SK-N-SH (cell line): ENCODE measurements around the gene OR51A2. TPM values are rescaled to one million over a fixed set of nuclear protein-coding genes. Genes with fewer than 3 reads are reported as not detected.

ENCODE experiments used
- CTCF ChIA-PET: fragments of 300-600, 350-600 bp; formaldehyde crosslinking; extraction: SDS; loops from one replicate; lab custom pipeline; 2021; lab: Yijun Ruan, JAX
- POLR2A ChIA-PET: fragments of 350-600 bp; sonication (Branson Sonifier 250); formaldehyde crosslinking; extraction: SDS; loops from one replicate; lab custom pipeline; 2020; ENCODE audit warnings: antibody characterized with exemption, inconsistent platforms; lab: Yijun Ruan, JAX
- DNase-seq: peaks from one replicate; pipeline ENCODE4 v3.0.0; 2012
- H2AFZ ChIP-seq: fragments of 200-600 bp; sonication (generic); 2 replicates; pipeline ENCODE4 v1.8.1; 2016; ENCODE audit warnings: antibody characterized with exemption, mild to moderate bottlenecking, low read depth
- H3F3A ChIP-seq: fragments of 200-600 bp; sonication (generic); replicated peaks from 2 replicates; pipeline ENCODE3; 2016; ENCODE audit warnings: antibody characterized with exemption, mild to moderate bottlenecking; ENCODE audit not compliant: insufficient read depth
- H3K27ac ChIP-seq, 2 experiments: fragments of 200-500 bp in 1 of 2; fragments of 200-600 bp in 1 of 2; sonication (Bioruptor generic) in 1 of 2; sonication (generic), shearing (Covaris generic) in 1 of 2; 2 replicates each; pipeline versions ENCODE4 v1.5.1 to v1.6.1; 2014 to 2016; ENCODE audit warnings: low read depth in 2 of 2, inconsistent platforms in 1 of 2, low read length in 1 of 2, mild to moderate bottlenecking in 1 of 2, mixed read lengths in 1 of 2
- H3K27me3 ChIP-seq: fragments of 200-600 bp; sonication (generic), shearing (Covaris generic); 2 replicates; pipeline ENCODE4 v1.6.1; 2016; ENCODE audit warnings: mixed run types; ENCODE audit not compliant: insufficient read depth
- H3K36me3 ChIP-seq, 2 experiments: fragments of 200-500 bp in 1 of 2; fragments of 200-600 bp in 1 of 2; sonication (Bioruptor generic) in 1 of 2; sonication (generic) in 1 of 2; replicated peaks in 1 of 2; 2 replicates each; pipeline versions ENCODE3 to v1.5.1; 2014 to 2016; ENCODE audit warnings: low read length in 1 of 2, mild to moderate bottlenecking in 1 of 2; ENCODE audit not compliant: insufficient read depth in 2 of 2, control insufficient read depth in 1 of 2
- H3K4me1 ChIP-seq, 2 experiments: fragments of 200-500 bp in 1 of 2; fragments of 200-600 bp in 1 of 2; sonication (Bioruptor generic) in 1 of 2; sonication (generic), shearing (Covaris generic) in 1 of 2; 2 replicates each; pipeline versions ENCODE4 v1.5.1 to v1.6.1; 2014 to 2016; ENCODE audit warnings: low read depth in 1 of 2, low read length in 1 of 2, mixed run types in 1 of 2; ENCODE audit not compliant: insufficient read depth in 2 of 2, control insufficient read depth in 1 of 2
- H3K4me2 ChIP-seq: fragments of 200-600 bp; sonication (generic), shearing (Covaris generic); 2 replicates; pipeline ENCODE4 v1.6.1; 2017; ENCODE audit warnings: mixed run types
- H3K4me3 ChIP-seq, 2 experiments: fragments of 200-500 bp in 1 of 2; fragments of 200-600 bp in 1 of 2; sonication (Bioruptor generic) in 1 of 2; sonication (generic), shearing (Covaris generic) in 1 of 2; 2 replicates each; pipeline versions ENCODE4 v1.5.1 to v1.8.1; 2014 to 2016; ENCODE audit warnings: low read depth in 2 of 2, inconsistent platforms in 1 of 2, low read length in 1 of 2, mild to moderate bottlenecking in 1 of 2, mixed read lengths in 1 of 2, moderate library complexity in 1 of 2
- H3K79me2 ChIP-seq: fragments of 200-600 bp; sonication (generic); 2 replicates; pipeline ENCODE4 v1.8.1; 2017; ENCODE audit warnings: mild to moderate bottlenecking; ENCODE audit not compliant: insufficient read depth
- H3K9ac ChIP-seq: fragments of 200-600 bp; sonication (generic); 2 replicates; pipeline ENCODE4 v1.6.1; 2017; ENCODE audit warnings: mixed run types
- H3K9me2 ChIP-seq: fragments of 200-600 bp; sonication (generic); 2 replicates; pipeline ENCODE4 v1.6.1; 2017; ENCODE audit warnings: mixed run types
- H3K9me3 ChIP-seq: fragments of 200-600 bp; sonication (generic); 2 replicates; pipeline ENCODE4 v1.6.1; 2017; ENCODE audit warnings: mixed run types, mild to moderate bottlenecking, moderate library complexity
- H4K20me1 ChIP-seq: fragments of 200-600 bp; sonication (generic); 2 replicates; pipeline ENCODE4 v1.6.1; 2017; ENCODE audit warnings: mild to moderate bottlenecking, mixed run types; ENCODE audit not compliant: insufficient read depth
- CHD2 ChIP-seq: fragments of 150-350 bp; IDR thresholded peaks from 2 replicates; pipeline ENCODE4 v1.6.1; 2018; ENCODE audit warnings: low read length; ENCODE audit not compliant: partially characterized antibody
- CTCF ChIP-seq: fragments of 200-600 bp; sonication (generic); IDR thresholded peaks from 2 replicates; pipeline ENCODE4 v1.6.1; 2017; ENCODE audit warnings: antibody characterized with exemption, mild to moderate bottlenecking, moderate library complexity
- ELF1 ChIP-seq: IDR thresholded peaks from 2 replicates; pipeline ENCODE4 v1.4.0; 2012
- EP300 ChIP-seq, 2 experiments: IDR thresholded peaks; 2 replicates each; pipeline versions ENCODE4 v1.4.0 to v1.6.1; 2012; ENCODE audit warnings: borderline replicate concordance in 1 of 2, low read depth in 1 of 2, low read length in 1 of 2
- FOSL2 ChIP-seq: IDR thresholded peaks from 2 replicates; pipeline ENCODE4 v1.4.0; 2012; ENCODE audit warnings: low read depth, mild to moderate bottlenecking, moderate library complexity, borderline replicate concordance
- FOXM1 ChIP-seq: IDR thresholded peaks from 2 replicates; pipeline ENCODE4 v1.4.0; 2012; ENCODE audit warnings: low read depth, mild to moderate bottlenecking
- GABPA ChIP-seq: IDR thresholded peaks from 2 replicates; pipeline ENCODE4 v1.4.0; 2012; ENCODE audit warnings: low read depth, mild to moderate bottlenecking
- GATA2 ChIP-seq: sonication (generic); formaldehyde crosslinking; IDR thresholded peaks from 2 replicates; pipeline ENCODE4 v1.5.0; 2020; ENCODE audit warnings: mild to moderate bottlenecking, missing genetic modification reagents
- IRF3 ChIP-seq: fragments of 150-350 bp; IDR thresholded peaks from 2 replicates; pipeline ENCODE4 v1.6.1; 2016; ENCODE audit warnings: mild to moderate bottlenecking, low read depth, low read length
- JUND ChIP-seq: IDR thresholded peaks from 2 replicates; pipeline ENCODE4 v1.4.0; 2012
- MAX ChIP-seq: IDR thresholded peaks from 2 replicates; pipeline ENCODE4 v1.4.0; 2012; ENCODE audit warnings: low read depth
- MEF2A ChIP-seq: IDR thresholded peaks from 2 replicates; pipeline ENCODE4 v1.4.0; 2012; ENCODE audit warnings: low read depth, borderline replicate concordance
- NFIC ChIP-seq: IDR thresholded peaks from 2 replicates; pipeline ENCODE4 v1.4.0; 2012; ENCODE audit warnings: borderline replicate concordance
- POLR2AphosphoS5 ChIP-seq: IDR thresholded peaks from 2 replicates; pipeline ENCODE4 v1.6.1; 2012; ENCODE audit warnings: low read depth, low read length
- RFX5 ChIP-seq: IDR thresholded peaks from 2 replicates; pipeline ENCODE4 v1.6.1; 2012; ENCODE audit warnings: mild to moderate bottlenecking, improper control_type of control experiment, low read length
- RXRA ChIP-seq: IDR thresholded peaks from 2 replicates; pipeline ENCODE4 v1.4.0; 2012; ENCODE audit warnings: low read depth, mild to moderate bottlenecking, borderline replicate concordance
- TEAD4 ChIP-seq: IDR thresholded peaks from 2 replicates; pipeline ENCODE4 v1.4.0; 2012; ENCODE audit warnings: mild to moderate bottlenecking, borderline replicate concordance; ENCODE audit not compliant: insufficient read depth
- ZBTB33 ChIP-seq: IDR thresholded peaks from 2 replicates; pipeline ENCODE4 v1.4.0; 2012; ENCODE audit warnings: low read depth, borderline replicate concordance
- WGBS: methylation state at CpG from one replicate; pipeline ENCODE4 v1.1.6; 2017; ENCODE audit warnings: low lambda C conversion rate; 5-methylcytosine and 5-hydroxymethylcytosine counted together
- polyA plus RNA-seq, 3 experiments: library from polyadenylated mRNA; depleted of rRNA; stranded (reverse); fragments of >200 nt; gene quantifications; 2 replicates each; pipeline ENCODE4 v1.2.3, GENCODE V29; 2012
- TF ChIP-seq, protein P1 (sequence below): IDR thresholded peaks from 2 replicates; pipeline ENCODE4; 2012
- TF ChIP-seq, protein P2 (sequence below): IDR thresholded peaks from 2 replicates; pipeline ENCODE4 v1.4.0; 2012; ENCODE audit warnings: low read depth, borderline replicate concordance
- TF ChIP-seq, protein P3 (sequence below): fragments of 150-350 bp; IDR thresholded peaks from 2 replicates; pipeline ENCODE4 v1.6.1; 2017; ENCODE audit warnings: antibody characterized with exemption, low read length, low read depth, borderline replicate concordance

Gene OR51A2
- polyA plus RNA-seq, 1 of the 3 experiments (the other 2 are of a cell fraction): not detected

DNA sequence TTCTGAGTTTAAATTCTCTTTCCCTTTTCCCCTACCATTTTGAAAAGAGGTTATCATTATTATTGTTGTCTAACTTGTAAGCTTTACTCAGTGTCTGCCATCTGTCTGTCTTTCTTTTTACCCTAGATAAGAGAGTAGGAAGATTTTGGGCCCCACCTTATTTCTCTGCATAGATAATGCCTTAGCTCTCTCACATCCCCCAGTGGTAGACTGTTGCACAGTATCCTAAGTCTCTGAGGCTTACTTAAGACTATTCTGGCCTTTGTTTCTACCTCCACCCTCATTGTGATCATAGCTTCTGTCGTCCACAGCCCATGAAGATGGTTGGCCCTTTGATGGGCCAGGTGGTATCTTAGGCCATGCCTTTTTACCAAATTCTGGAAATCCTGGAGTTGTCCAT is 35.5 kb upstream of the OR51A2 start (continued):
- TF ChIP-seq CTCF (no peak; the same call in 1 of the 2 replicates), ELF1 (no peak), FOXM1 (no peak)

- Histone ChIP-seq H3K9me3 (no peaks in the 10 kb centered on the region), H4K20me1 (no peaks in the 10 kb centered on the region), H3F3A (no peaks in the 10 kb centered on the region), H3K27me3 (no peaks in the 10 kb centered on the region; the same call in 1 of the 2 replicates), H3K4me1 (no peaks in the 10 kb centered on the region), H3K36me3 (no peaks in the 10 kb centered on the region), H3K9ac (no peak overlapping the region), H3K4me2 (no peak overlapping the region), H3K79me2 (no peaks in the 10 kb centered on the region), H3K27ac (no peak overlapping the region), H3K4me3 (no peak overlapping the region), H2AFZ (no peak overlapping the region), H3K9me2 (no peaks in the 10 kb centered on the region)
- WGBS: 0% methylated on average over 6 of the region's 6 CpGs
- ChIA-PET POLR2A (no interaction called here), CTCF (no interaction called here)
- no peak for DNase-seq
- TF ChIP-seq GABPA (no peak), JUND (no peak), POLR2AphosphoS5 (no peak), IRF3 (no peak), FOXM1 (no peak), TEAD4 (no peak), NFIC (no peak), CHD2 (no peak), MAX (no peak), GATA2 (no peak), FOSL2 (no peak), RFX5 (no peak), EP300 (IDR thresholded peaks at IDR 0.05; ENCODE audit: borderline replicate concordance in 1 of 2, low read depth in 1 of 2, low read length in 1 of 2) (no peak), ZBTB33 (no peak), RXRA (no peak), MEF2A (no peak)
- TF ChIP-seq, protein P1, sequence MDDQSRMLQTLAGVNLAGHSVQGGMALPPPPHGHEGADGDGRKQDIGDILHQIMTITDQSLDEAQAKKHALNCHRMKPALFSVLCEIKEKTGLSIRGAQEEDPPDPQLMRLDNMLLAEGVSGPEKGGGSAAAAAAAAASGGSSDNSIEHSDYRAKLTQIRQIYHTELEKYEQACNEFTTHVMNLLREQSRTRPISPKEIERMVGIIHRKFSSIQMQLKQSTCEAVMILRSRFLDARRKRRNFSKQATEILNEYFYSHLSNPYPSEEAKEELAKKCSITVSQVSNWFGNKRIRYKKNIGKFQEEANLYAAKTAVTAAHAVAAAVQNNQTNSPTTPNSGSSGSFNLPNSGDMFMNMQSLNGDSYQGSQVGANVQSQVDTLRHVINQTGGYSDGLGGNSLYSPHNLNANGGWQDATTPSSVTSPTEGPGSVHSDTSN: no peak
- TF ChIP-seq, protein P2, sequence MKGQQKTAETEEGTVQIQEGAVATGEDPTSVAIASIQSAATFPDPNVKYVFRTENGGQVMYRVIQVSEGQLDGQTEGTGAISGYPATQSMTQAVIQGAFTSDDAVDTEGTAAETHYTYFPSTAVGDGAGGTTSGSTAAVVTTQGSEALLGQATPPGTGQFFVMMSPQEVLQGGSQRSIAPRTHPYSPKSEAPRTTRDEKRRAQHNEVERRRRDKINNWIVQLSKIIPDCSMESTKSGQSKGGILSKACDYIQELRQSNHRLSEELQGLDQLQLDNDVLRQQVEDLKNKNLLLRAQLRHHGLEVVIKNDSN: no peak
- TF ChIP-seq, protein P3, sequence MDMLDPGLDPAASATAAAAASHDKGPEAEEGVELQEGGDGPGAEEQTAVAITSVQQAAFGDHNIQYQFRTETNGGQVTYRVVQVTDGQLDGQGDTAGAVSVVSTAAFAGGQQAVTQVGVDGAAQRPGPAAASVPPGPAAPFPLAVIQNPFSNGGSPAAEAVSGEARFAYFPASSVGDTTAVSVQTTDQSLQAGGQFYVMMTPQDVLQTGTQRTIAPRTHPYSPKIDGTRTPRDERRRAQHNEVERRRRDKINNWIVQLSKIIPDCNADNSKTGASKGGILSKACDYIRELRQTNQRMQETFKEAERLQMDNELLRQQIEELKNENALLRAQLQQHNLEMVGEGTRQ: no peak
These were observed 28.3 kb upstream of the OR51A2 start for GRCh38 chr11:4983841-4984240.
